HG02759 (cell line): ENCODE measurements around the gene SYT9.
A peak's percentile ranks its signal among the peaks of the same experiment; 100 is the strongest.

ENCODE experiments used
- ATAC-seq: cut with Tn5 transposase; IDR thresholded peaks from one replicate; pipeline ENCODE4 v1.9.1; 2021; ENCODE audit warnings: mild to moderate bottlenecking, moderate library complexity; ENCODE audit not compliant: unreplicated experiment

The SYT9 gene

DNA sequence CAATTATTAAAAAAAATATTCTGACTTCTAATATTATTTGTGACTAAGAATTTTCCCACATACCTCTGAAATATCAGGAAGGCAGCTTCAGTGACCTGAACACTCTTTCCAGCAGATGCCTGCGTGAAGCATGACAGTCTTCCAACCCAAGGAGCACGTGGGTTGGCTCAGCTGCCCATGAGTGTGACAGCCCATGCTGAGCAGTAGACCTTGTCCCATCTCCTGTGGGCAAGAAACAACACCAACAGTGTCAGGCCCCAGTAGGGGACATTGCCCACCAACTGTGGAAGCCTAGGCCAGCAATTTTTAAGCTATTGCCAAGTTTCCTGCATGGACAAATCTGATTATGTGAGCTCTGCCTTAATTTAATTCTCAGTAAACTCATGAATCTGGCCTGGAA lies 167.2 kb downstream of the SYT9 start:
- no peak for ATAC-seq

DNA sequence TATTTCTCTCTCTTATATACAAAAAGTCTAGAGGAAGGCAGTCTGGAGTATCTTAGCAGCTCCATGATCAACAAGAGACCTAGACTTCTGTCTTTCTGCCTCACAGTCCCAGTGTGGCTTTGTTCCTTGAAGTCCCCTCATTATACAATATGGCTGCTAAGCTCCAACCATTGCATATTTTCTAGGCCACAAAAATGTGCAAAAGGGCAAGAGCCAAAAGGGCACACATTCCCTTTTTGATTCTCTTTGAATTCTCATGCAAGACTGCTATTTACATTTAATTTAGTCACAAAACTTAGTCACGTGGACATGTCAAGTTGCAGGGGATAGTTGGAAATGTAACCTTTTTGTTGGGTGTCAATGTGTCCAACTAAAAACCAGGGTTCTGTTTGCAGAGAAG lies 169.4 kb downstream of the SYT9 start:
- ATAC-seq, result no peak

DNA sequence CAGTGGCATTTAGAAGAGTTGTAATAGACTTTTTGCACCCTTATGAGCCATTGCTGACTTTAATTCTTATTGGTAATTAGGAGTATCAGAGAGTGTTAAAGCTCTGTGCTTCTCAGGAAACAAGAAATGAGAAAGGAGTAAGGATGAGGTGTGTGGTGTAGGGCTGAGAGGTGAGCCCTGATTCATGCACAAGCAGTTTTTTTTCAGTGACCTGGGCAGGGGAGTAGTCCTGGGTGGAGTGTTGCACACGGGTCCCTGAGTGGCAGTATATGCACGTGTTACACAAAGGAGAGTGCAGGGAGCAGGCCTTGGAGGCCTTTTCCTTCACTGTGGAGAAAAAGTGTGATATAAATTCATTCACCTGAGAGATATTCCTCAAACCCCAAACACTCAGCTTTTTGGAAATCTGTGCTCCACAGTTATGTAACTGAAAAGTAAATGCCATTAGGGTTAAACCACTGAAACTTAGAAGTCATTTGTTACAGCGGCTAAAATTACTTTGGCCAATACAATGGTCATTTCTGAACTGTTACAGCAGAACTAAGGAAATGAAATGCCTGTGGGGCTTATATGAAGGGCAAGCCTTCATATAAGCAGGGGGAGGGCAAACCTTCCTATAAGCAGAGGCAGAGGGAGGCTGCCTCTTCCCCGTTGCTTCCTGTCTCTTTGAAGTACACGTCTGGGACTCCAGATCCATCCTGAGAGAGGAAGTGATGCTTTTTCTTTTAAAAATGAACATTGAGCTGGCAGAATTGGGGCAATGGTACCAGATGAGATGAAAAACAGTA lies 171.0 kb downstream of the SYT9 start:
- ATAC-seq, result no peak

DNA sequence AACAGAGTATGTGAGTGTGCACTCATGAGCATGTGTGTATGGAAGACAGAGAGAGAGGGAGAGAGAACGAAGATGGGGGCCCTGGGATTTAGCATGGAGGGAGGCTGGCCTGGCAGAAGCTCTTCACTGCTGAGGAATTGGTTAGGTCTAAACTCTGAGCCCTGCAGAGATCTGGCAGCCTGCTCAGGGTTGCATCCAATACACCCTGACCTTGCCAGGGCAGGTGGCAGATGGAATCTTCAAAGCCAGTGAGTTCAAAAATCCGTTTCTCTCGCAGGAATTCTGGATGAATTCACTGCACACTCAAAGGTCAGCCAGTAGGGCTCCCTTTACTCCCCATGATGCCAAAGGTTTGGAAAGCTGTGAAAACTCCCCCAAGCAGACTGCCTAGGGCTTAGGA lies 172.2 kb downstream of the SYT9 start:
- no peak for ATAC-seq

DNA sequence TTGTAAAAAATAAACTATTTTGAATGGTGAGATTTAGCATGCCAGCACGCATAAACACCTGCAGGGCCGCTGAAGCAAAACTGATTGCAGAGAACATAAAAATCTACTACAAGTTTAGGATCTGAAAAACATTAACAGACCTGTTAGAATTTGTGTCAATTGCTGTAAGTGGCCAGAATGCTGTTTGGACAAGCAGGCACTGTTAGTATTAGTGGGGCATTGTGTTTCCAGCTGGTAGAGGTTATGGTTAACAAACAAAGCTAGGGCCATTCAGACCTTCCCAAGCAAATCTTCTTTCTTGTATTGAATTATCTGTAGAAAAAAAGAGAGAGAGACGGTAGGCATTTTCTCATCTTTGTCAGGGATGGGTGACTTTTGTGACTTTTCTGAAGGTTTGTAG lies 176.0 kb downstream of the SYT9 start:
- no peak for ATAC-seq

DNA sequence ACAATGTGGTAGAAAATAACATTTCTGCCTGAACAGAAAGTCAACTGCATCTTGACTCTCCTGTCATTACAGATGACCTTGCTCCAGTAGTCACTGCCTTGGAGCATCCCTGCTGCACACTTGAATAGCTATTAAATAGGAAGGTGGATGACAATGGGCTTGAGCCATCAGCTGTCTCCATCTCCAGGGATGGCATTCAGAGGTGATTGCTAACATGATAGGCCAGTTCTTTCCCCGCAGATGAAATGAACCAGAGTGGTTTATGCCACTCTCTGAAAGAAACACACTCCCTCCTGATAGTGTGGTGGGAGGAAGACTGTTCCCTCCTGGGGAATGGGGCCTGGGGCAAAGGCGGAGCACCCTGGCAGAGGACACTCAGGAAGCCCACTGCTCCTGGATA lies 176.5 kb downstream of the SYT9 start:
- no peak for ATAC-seq

DNA sequence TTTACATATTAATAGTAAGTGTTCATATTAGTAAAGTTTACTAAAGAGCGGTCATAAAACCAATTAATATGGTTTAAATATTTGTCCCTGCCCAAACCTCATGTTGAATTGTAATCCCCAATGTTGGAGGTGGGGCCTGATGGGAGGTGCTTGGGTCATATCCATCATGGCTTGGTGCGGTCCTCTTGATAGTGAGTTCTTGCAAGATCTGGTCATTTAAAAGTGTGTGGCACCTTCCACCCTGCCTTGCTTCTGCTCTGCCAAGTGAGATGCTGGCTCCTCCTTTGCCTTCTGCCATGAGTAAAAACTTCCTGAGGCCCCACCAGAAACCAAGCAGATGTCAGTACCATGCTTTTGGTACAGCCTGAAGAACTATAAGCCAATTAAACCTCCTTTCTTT lies 178.8 kb downstream of the SYT9 start:
- ATAC-seq, result no peak

DNA sequence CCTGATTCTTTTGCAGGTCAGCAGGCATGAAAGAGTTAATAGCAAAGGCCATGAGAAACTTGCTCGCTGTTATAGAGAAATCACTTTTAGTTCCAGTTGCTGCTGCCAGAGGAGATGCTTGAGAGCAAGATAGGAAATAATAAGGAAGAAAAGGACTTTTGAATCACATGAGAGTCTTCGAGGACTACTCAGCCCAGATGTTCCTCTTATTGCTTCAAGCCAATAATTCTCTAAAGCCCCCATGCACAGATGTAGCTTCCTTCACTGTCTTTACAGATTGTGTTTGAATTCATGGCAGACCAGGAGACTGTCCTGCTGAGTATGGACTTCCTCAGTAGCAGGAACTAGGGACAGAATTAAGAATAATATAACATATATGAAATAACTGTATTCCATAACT lies 183.5 kb downstream of the SYT9 start:
- no peak for ATAC-seq

DNA sequence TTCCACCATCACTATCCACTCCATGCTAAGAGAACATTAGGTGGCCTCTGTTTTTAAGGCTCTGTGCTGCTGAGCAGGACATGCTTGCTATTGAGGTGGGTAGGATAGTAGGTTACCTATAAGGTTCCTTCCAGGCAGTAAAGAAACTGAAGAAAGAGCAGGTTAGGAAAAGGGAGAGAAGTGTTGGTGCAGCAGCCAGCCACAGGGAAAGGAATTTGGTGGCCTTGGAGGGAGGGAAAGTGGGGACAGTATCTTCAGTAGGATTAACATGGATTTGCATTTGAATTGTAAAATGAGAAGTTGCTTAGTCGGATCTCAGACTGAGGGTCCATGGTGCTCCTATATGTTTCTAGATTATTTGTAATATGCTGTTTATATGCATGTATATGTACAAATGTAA lies 184.4 kb downstream of the SYT9 start:
- ATAC-seq, result no peak

DNA sequence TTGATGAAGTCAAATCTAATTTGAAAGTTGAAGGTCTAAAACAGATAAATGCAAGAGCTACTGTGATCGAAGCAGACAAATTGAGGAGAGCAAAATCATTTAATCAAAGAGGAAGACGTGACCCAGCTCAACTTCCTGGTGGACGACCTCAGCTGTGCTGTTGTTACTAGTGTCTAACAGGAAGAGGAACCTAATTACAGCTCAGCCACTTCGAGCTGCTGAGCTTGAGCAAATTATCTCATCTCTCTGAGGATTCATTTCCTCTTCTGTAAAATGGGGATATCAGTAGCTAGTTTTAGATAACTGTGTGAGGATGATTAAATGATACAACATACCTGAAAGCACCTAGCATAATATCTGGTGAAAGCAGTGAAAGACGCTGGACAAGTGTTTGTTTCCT lies 185.0 kb downstream of the SYT9 start:
- peak; percentile 56 for ATAC-seq

DNA sequence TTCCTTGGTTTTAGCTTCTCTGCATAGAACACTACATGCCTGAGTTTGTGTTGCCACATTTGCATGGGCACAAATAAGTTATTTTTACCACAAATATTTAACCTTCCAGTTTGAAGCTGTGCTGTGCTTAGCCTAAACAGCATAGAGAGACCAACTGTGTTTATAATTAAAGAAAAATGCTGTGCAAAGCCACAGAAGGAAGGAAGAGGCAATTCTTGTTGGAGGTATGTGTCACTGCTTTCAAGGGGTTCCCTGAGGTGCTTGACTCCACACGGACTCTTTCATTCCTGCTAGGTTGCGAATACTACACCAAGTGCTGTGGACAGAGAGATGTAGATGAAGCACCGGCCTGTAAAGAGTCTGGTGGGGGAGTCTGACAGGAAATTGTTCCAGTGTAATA lies 186.0 kb downstream of the SYT9 start:
- no peak for ATAC-seq

DNA sequence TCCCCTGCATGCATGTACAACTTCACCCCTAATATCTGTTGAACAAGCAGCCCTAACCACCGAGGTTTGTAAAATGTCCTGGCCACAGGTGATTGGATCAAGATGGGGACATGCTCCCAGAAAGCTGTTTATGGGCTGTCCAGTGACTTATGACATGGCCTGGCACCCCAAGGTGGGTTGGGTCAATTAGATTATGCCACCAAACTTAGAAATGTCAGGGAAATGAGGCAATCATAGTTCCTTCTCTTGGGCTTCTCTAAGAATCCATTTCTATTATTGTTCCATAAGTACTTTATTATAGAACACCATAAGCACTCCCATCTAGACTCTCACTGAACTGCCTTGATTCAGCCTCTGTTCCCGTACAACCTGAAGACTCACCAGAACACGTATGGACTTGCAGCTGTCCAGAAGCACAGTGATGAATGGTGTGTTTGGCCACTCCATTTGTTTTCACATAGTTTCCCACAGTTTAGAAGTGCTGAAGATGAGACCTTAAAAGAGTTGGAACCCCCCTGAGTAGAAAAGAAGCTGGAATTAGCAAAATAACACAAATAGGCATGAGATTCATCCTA lies 188.1 kb downstream of the SYT9 start:
- ATAC-seq, result no peak

DNA sequence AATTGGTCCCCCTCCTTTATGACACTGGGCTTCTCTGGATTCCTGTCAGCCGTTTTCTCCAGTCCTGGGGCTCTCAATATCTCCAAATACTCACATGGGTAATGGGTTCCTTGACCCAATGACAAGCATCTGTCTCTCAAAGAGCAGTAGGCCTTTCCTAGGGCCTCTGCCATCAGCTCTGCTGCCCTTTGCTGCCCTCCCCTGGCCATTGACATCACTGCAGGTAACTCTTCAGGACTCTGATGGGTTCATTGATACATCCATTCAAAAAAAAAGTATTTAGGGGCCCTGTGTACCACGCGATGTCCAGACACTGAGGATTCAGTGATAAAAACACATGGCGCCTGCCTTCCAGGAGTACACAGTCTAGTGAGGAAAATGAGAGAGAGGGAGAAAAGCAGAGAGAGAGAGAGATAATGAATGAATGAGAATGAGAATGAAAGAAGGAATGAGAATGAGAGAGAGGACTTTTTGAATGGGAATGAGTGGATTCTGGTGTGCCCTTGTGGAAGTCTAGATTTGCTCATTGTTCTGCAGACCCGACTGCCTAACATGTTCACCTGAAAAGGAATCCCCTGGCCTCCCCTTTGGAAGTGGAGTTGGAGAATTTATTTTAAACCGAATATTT lies 191.0 kb downstream of the SYT9 start:
- ATAC-seq, result peak; percentile 87

DNA sequence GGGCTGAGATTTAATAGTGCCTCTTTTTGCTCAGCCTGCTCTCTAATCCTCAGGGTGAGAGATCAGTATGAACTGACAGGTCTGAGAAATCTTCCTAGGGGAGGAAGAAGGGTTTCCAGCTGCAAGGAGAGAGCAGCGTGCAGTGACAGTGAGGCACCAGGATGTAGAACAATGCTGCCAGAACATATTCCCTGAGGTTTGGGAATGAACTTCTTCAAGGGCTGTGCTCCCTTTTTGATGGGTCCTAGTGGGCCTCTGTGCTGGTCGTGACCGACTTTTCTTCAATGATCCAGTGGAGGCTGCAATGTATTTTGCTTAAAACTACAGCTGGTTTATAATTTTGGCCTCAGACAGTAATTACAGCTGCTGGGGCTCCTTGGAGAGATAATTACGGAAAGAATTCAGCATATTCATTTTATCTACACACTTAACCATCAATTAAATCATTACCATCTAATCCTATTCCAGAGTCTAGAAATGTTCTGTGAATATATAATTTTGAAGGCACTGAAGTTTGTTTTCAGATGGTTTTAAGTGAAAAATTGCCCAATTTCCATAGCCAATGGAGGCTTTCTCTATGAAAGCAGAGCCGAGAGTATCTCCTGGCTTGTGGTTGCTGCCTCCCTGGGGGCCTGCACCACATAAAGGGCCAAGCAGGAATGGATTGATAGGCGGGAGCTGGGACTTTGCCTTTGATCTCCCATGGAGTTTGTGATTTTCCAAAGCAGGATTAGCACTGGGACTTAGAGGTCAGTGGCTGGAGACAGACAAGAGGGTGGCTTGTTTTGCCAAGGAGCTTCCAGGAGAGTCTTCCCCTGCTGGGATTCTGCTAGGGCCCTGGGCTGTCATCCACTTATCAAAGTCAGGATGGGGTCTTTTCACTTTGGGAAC lies 192.6 kb downstream of the SYT9 start:
- no peak for ATAC-seq

DNA sequence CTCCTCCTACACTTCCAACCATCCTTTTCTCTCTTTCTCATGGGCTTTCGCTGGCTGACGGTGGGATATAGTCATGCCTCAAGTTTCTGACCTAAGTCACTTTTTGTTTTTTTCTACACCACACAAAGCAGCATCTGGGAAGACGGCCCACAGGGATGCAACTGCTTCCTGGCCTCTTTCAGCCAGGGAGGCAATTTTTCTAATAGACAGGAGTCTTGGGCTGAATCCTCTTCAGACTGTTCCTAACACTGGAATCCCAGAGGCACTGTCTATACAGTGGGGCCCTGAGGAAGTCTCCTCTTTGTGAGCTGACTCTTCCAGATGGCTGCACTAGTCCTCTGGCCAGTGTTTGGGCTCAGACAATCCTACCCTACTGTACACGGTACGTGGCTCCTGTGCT lies 193.9 kb downstream of the SYT9 start:
- no peak for ATAC-seq

DNA sequence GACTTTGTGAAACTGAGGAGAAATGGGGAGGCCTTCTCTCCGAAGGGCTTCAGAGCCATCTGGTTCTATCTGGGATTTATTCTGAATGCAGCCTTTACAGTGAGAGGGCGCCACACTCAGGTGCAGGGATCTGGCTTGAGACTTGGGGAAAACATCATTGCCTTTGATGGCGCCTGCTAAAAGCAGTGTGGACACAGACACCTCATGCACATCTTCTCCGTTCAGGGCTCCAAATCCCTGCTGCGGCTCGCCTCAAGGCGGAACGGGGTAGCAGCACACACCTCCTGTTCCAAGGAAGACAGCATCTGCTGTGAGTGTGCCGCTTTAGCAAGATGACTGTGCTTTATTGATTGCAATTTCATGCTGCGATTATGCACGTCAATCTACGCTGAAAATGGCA lies 196.5 kb downstream of the SYT9 start:
- ATAC-seq, result no peak

DNA sequence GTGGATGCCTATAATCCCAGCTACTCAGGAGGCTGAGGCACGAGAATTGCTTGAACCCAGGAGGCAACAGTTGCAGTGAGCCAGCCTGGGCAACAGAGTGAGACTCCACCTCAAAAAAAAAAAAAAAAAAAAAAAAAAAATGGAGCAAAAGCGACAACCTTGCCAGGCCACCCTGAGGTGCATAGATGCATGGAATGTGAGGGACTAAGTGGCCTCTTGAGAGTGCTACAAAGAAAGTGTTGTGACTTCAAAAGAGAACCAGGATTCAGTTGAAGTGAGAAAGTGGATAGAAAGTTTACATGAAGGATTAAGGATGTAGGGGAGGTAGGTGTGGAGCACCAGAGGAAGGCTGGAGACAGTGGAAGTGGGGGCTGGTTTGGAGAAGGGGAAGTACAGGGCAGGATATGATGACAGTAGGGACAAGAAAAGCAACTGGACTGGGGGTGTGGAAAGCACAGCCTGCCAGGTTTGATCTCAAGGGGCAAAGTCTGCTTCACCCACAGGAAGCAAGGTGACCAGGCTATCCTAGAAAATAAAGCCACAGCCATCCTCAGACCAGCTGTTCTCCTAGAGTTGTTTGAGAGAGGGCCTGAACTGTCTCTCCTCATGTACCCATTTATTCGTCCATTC lies 197.6 kb downstream of the SYT9 start:
- ATAC-seq, result no peak

DNA sequence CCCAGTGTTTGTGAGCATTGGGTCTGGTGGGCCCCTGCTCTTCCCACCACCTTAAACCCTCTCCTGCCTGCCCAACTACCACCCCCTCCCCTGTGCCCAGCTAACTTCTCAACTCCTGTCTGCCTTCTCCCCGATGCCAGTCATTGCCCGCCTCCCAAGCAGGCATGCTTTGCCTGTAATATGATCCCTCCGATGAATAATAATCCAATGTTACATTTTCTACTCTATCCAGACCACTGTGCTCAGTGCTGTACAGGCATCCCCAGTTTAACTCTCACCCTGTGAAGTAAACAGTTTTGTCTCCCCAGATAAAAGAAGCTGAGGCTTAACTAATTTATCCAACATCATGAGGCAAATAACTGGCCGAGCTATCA lies 198.1 kb downstream of the SYT9 start:
- no peak for ATAC-seq

DNA sequence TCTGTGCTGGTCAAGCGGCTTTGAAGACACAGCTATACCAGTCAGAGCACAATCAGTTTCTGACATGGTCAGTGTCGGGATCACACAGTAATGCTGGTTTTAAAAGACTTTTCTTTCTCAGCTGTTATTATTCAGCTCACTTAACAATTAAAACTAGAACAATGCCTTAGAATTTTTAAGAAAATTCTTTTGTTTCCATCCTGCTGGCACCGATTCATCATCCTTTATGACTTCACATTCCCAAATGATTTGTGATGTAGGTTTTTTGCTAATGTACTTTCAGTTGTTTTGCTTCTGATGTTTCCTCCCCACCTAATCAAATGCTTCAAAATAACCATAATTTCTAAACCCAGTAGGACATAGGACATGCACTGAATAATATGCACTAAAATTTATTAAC lies 199.1 kb downstream of the SYT9 start:
- ATAC-seq, result no peak

DNA sequence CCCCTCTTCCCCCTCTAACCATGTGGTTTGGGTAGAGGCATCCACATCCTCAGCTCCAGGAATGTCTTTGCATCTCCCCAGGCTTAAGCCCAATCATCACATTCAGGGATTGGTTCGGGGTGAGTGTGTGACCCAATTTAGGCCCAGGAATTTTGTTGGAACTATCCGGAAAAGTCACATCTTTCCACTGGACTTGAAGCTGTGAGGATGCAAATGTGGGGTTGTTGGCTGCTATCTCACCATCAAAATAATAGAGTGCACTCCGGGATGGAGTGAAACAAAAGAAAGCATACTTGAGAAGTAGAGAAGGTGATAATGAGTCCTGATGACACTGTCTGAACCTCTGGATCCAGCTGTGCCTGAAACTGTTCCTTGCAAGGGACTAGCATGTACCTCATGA lies 199.8 kb downstream of the SYT9 start:
- no peak for ATAC-seq

DNA sequence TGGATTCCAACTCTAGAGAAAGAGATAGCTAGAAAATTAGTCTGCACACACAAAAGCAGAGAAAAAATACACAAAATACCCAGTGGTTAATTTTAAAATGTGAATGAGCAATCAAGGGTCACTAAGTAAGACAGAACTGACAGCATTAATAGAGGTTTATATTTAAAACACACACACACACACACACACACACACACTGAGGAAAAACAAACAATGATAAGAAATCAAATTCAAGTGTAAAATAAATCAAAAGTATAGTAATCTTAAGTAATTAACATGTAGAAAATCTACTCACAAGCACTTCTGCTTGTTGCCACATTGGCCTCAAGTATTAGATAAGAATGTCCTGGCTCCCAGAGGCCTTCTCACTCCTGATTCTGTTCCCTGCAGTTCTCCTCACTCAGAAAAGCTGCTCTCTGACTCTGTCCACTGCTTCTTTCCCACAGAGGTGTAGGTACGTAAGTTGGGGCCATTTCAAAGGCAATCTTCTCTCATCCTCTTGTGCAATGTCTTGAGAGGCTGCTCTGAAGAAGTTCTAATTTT lies 200.3 kb downstream of the SYT9 start:
- ATAC-seq, result no peak
